Endothelial cell of umbilical vein (primary cell): ENCODE results near the gene FUT3.

Experiments used
- MYC ChIP-seq: IDR thresholded peaks from one replicate; pipeline ENCODE4 v1.6.1; 2011; ENCODE audit warnings: mild to moderate bottlenecking, low read depth, low read length
- POLR2A ChIP-seq: IDR thresholded peaks from 2 replicates; pipeline ENCODE4 v1.6.1; 2012; ENCODE audit warnings: low read depth, mild to moderate bottlenecking, control low read depth, low read length
- TF ChIP-seq, protein P1 (sequence below), 2 donors: IDR thresholded peaks; 1 replicate in 1 of 2; 2 replicates in 1 of 2; pipeline ENCODE4 v1.5.1; 2011; ENCODE audit warnings: low read length in 2 of 2, mild to moderate bottlenecking in 2 of 2, moderate library complexity in 2 of 2, control low read depth in 1 of 2, inconsistent platforms in 1 of 2, low read depth in 1 of 2; ENCODE audit not compliant: insufficient read depth in 1 of 2; ENCODE audit errors: extremely low read depth in 1 of 2

- TF ChIP-seq, protein P1, sequence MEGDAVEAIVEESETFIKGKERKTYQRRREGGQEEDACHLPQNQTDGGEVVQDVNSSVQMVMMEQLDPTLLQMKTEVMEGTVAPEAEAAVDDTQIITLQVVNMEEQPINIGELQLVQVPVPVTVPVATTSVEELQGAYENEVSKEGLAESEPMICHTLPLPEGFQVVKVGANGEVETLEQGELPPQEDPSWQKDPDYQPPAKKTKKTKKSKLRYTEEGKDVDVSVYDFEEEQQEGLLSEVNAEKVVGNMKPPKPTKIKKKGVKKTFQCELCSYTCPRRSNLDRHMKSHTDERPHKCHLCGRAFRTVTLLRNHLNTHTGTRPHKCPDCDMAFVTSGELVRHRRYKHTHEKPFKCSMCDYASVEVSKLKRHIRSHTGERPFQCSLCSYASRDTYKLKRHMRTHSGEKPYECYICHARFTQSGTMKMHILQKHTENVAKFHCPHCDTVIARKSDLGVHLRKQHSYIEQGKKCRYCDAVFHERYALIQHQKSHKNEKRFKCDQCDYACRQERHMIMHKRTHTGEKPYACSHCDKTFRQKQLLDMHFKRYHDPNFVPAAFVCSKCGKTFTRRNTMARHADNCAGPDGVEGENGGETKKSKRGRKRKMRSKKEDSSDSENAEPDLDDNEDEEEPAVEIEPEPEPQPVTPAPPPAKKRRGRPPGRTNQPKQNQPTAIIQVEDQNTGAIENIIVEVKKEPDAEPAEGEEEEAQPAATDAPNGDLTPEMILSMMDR (IDR thresholded peaks at IDR 0.05; ENCODE audit: extremely low read depth in 1 of 2, insufficient read depth in 1 of 2, low read depth in 1 of 2, low read length in 2 of 2) = no peak
- TF ChIP-seq MYC = no peak
- TF ChIP-seq POLR2A = no peak
These were observed 28.9 kb downstream of the FUT3 start for GRCh38 chr19:5822181-5822844.
